Loucy (cell line): Measurements from ENCODE around the gene CRLF3.

Experiments
- CTCF ChIP-seq: fragments of 200-600 bp; sonication (generic); conservative IDR thresholded peaks from 2 replicates; pipeline ENCODE4 v1.5.1; 2014; ENCODE audit warnings: mild to moderate bottlenecking, antibody characterized with exemption, low read length
- EZH2phosphoT487 ChIP-seq: fragments of 200-600 bp; IDR thresholded peaks from 2 replicates; pipeline ENCODE4 v1.6.1; 2018; ENCODE audit warnings: antibody characterized with exemption, mild to moderate bottlenecking, moderate library complexity, borderline replicate concordance

GRCh38 chr17:30816165-30816564 is 8.3 kb downstream of the CRLF3 start:
- TF ChIP-seq CTCF, result no peak
- TF ChIP-seq EZH2phosphoT487, result no peak
